ENCODE data around the gene SIGLEC6. TPM values are rescaled to one million over a fixed set of nuclear protein-coding genes. Genes with fewer than 3 reads are reported as not detected.

Gene SIGLEC6
- total RNA-seq, 1 experiment from 2014 or later = not detected

DNA sequence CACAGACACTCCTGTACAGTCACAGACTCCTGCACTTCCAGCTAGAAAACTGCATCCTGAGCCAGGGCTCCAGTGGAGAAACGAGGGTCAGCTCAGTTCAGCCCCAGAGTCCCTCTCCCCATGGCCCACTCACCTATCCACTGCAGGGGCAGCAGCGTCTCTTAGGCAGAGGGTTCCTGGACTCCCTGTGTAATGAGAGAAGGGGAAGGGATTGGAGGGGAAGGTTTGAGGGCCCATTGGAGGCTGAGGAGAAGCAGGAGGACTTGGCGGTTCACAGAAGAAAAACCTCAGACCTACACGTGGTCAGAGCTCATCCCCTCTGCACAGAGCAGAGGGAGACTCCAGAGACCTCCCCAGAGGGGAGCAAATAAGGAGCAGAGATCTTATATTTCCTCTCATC, 62.3 kb downstream of the SIGLEC6 start:
- no peaks in the 10 kb centered on the region for H3K9me3 ChIP-seq (replicated peaks)
- H3K36me3 ChIP-seq = no peaks in the 10 kb centered on the region
- no peak overlapping the region for H3K27ac ChIP-seq
- no peaks in the 10 kb centered on the region for H3K4me1 ChIP-seq (replicated peaks)
- no peak for DNase-seq (ENCODE audit: low read depth in 1 of 2, low spot score in 2 of 2)
- H3K4me3 ChIP-seq = no peak overlapping the region
- no peaks in the 10 kb centered on the region; the same call in none of the 2 replicates for H3K27me3 ChIP-seq (replicated peaks)

DNA sequence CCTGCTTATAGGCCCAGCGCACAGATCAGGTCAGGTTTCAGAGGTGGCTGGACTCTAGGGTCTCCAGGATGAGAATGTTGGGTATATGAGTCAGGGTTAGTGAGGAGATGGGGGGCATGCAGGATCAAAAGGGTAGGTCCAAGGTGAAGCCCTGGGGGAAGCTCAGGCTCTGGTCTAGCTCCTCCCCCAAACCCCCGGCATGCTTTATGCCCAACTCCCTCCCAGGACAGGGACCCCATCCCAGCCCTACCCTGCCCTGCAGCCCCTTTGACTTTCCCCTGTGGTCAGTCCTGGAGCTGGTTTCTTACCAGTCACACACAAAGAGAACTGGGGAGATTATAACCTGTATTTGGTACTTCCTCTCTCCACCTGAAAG, 62.9 kb downstream of the SIGLEC6 start:
- Histone ChIP-seq H3K4me3 (no peak overlapping the region), H3K27me3 (replicated peaks) (no peaks in the 10 kb centered on the region; the same call in none of the 2 replicates), H3K36me3 (no peaks in the 10 kb centered on the region), H3K4me1 (replicated peaks) (no peaks in the 10 kb centered on the region), H3K9me3 (replicated peaks) (no peaks in the 10 kb centered on the region), H3K27ac (no peak overlapping the region)
- no peak for DNase-seq (ENCODE audit: low read depth in 1 of 2, low spot score in 2 of 2)

DNA sequence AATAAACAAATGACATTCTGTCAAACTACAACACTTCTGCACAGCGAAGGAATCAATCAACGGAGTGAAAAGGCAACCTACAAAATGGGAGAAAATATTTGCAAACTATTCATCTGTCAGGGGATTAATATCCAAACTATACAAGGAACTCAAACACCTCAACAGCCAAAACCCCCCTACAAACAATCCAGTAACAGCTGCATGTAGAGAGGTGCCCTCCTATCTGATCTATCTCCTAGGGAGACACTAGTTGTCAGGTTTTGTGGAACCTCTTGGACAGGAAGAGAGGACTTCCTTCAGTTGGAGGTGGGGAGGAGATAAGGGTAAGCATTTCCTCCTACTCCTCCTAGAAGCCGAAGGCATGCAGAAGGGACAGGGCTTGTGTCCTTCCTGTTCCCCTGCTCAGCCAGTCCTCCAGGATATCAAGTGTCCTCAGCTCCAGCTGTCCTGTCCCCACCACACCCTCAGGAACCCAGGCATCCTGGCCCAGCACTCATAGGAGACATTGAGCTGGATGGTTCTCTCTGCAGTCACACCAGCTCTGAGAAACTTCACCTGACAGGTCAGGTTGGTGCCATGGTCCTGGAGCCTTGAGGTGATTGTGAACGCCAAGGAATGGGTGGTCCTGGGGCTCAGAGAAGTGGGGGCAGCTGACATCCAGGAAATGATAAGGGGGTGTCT, 63.5 kb downstream of the SIGLEC6 start:
- H3K9me3 ChIP-seq (replicated peaks) = no peaks in the 10 kb centered on the region
- no peaks in the 10 kb centered on the region for H3K36me3 ChIP-seq
- no peak overlapping the region for H3K4me3 ChIP-seq
- H3K27ac ChIP-seq = no peak overlapping the region
- DNase-seq (ENCODE audit: low read depth in 1 of 2, low spot score in 2 of 2) = no peak
- no peaks in the 10 kb centered on the region for H3K4me1 ChIP-seq (replicated peaks)
- no peaks in the 10 kb centered on the region; the same call in none of the 2 replicates for H3K27me3 ChIP-seq (replicated peaks)

Other genes with a start within 250 kb of the SIGLEC6 start
- not detected in 2 replicates for gene IGLON5, start 220.0 kb downstream of the SIGLEC6 start, total RNA-seq (2014; rRNA removed; shearing (Covaris generic))
- 0.08 and 0.25 TPM in 2 replicates for gene VSIG10L, start 189.5 kb downstream of the SIGLEC6 start, total RNA-seq (2014; rRNA removed; shearing (Covaris generic))
- 91.4 and 205 TPM in 2 replicates for gene ETFB, start 165.3 kb downstream of the SIGLEC6 start, total RNA-seq (2014; rRNA removed; shearing (Covaris generic))
- not detected in 2 replicates for gene CLDND2, start 162.7 kb downstream of the SIGLEC6 start, total RNA-seq (2014; rRNA removed; shearing (Covaris generic))
- not detected in 2 replicates for gene NKG7, start 159.0 kb downstream of the SIGLEC6 start, total RNA-seq (2014; rRNA removed; shearing (Covaris generic))
- not detected in 2 replicates for gene LIM2, start 143.7 kb downstream of the SIGLEC6 start, total RNA-seq (2014; rRNA removed; shearing (Covaris generic))
- not detected in 2 replicates for gene C19orf84, start 141.1 kb downstream of the SIGLEC6 start, total RNA-seq (2014; rRNA removed; shearing (Covaris generic))
- not detected in 2 replicates for gene SIGLEC10, start 114.0 kb downstream of the SIGLEC6 start, total RNA-seq (2014; rRNA removed; shearing (Covaris generic))
- gene SIGLEC8, start 73.2 kb downstream of the SIGLEC6 start, total RNA-seq (2014; rRNA removed; shearing (Covaris generic)) = not detected in 2 replicates
- gene CEACAM18, start 53.1 kb downstream of the SIGLEC6 start, total RNA-seq (2014; rRNA removed; shearing (Covaris generic)) = not detected in 2 replicates
- gene SIGLEC12, start 29.9 kb downstream of the SIGLEC6 start, total RNA-seq (2014; rRNA removed; shearing (Covaris generic)) = not detected in 2 replicates
- 2.6 and 20.7 TPM in 2 replicates for gene ZNF175, start 39.6 kb upstream of the SIGLEC6 start, total RNA-seq (2014; rRNA removed; shearing (Covaris generic))
- gene SIGLEC5, start 98.7 kb upstream of the SIGLEC6 start, total RNA-seq (2014; rRNA removed; shearing (Covaris generic)) = not detected in 2 replicates
- not detected in 2 replicates for gene SIGLEC14, start 115.2 kb upstream of the SIGLEC6 start, total RNA-seq (2014; rRNA removed; shearing (Covaris generic))
- gene SPACA6, start 161.7 kb upstream of the SIGLEC6 start, total RNA-seq (2014; rRNA removed; shearing (Covaris generic)) = 8.7 and 10.7 TPM in 2 replicates
- not detected in 2 replicates for gene HAS1, start 192.3 kb upstream of the SIGLEC6 start, total RNA-seq (2014; rRNA removed; shearing (Covaris generic))
- not detected in 2 replicates for gene FPR1, start 220.2 kb upstream of the SIGLEC6 start, total RNA-seq (2014; rRNA removed; shearing (Covaris generic))
- not detected in 2 replicates for gene FPR2, start 229.5 kb upstream of the SIGLEC6 start, total RNA-seq (2014; rRNA removed; shearing (Covaris generic))